ENCODE data around the gene CCDC9B. TPM values are rescaled to one million over a fixed set of nuclear protein-coding genes. Genes with fewer than 3 reads are reported as not detected.

Gene CCDC9B
- total RNA-seq, 1 donor from 2014 or later, result 9.8 TPM

- Histone ChIP-seq H3K27ac (ENCODE audit: low read depth, low read length) (no peak overlapping the region), H3K27me3 (ENCODE audit: insufficient read depth, low read length) (peaks cover 7% of the 10 kb centered on the region), H4K20me1 (ENCODE audit: insufficient read depth, low read length) (no peaks in the 10 kb centered on the region), H3K9me3 (ENCODE audit: insufficient read depth, low read depth, low read length) (no peaks in the 10 kb centered on the region), H2AFZ (ENCODE audit: low read depth, low read length) (no peak overlapping the region), H3K9ac (ENCODE audit: low read length) (no peak overlapping the region), H3K4me1 (ENCODE audit: insufficient read depth, low read length) (peaks cover 4% of the 10 kb centered on the region), H3K4me3 (ENCODE audit: insufficient read depth, low read depth, low read length) (no peak overlapping the region), H3K79me2 (ENCODE audit: insufficient read depth, low read length) (no peaks in the 10 kb centered on the region), H3K4me2 (ENCODE audit: low read length) (no peak overlapping the region), H3K36me3 (ENCODE audit: insufficient read depth, low read length) (no peaks in the 10 kb centered on the region)
- no peak overlapping the region for H3K27ac Mint-ChIP-seq (ENCODE audit: unreplicated experiment)
- TF ChIP-seq EZH2 (IDR thresholded peaks at IDR 0.05; ENCODE audit: insufficient read depth, low read length) (no peak), CTCF (IDR thresholded peaks at IDR 0.05; ENCODE audit: insufficient read depth, low read depth, low read length) (no peak)
- H3K9me3 Mint-ChIP-seq (ENCODE audit: unreplicated experiment), result peaks cover 6% of the 10 kb centered on the region
- no peak for FAIRE-seq
- no peak for DNase-seq (ENCODE audit: low read depth)
- H3K4me3 Mint-ChIP-seq (ENCODE audit: unreplicated experiment), result no peak overlapping the region
- H3K27me3 Mint-ChIP-seq (ENCODE audit: low read depth, unreplicated experiment), result peaks cover 61% of the 10 kb centered on the region
- no peaks in the 10 kb centered on the region for H3K4me1 Mint-ChIP-seq (ENCODE audit: low read depth, unreplicated experiment)
- no peaks in the 10 kb centered on the region for H3K36me3 Mint-ChIP-seq (ENCODE audit: low read depth, unreplicated experiment)
Measured at GRCh38 chr15:40365016-40365415, 24.3 kb upstream of the CCDC9B start.

GRCh38 chr15:40364251-40364650, 23.5 kb upstream of the CCDC9B start:
- no peak for FAIRE-seq
- peaks cover 6% of the 10 kb centered on the region for H3K9me3 Mint-ChIP-seq (ENCODE audit: unreplicated experiment)

More at GRCh38 chr15:40364251-40364650, 23.5 kb upstream of the CCDC9B start:
- H3K4me3 Mint-ChIP-seq (ENCODE audit: unreplicated experiment), result no peak overlapping the region
- no peaks in the 10 kb centered on the region for H3K79me2 ChIP-seq (ENCODE audit: insufficient read depth, low read length)
- H3K27me3 ChIP-seq (ENCODE audit: insufficient read depth, low read length), result peaks cover 7% of the 10 kb centered on the region
- H3K4me3 ChIP-seq (ENCODE audit: insufficient read depth, low read depth, low read length), result no peak overlapping the region
- H3K27ac ChIP-seq (ENCODE audit: low read depth, low read length), result no peak overlapping the region
- H2AFZ ChIP-seq (ENCODE audit: low read depth, low read length), result no peak overlapping the region
- no peaks in the 10 kb centered on the region for H3K4me1 Mint-ChIP-seq (ENCODE audit: low read depth, unreplicated experiment)
- no peaks in the 10 kb centered on the region for H3K36me3 ChIP-seq (ENCODE audit: insufficient read depth, low read length)
- no peak overlapping the region for H3K27ac Mint-ChIP-seq (ENCODE audit: unreplicated experiment)
- no peaks in the 10 kb centered on the region for H3K36me3 Mint-ChIP-seq (ENCODE audit: low read depth, unreplicated experiment)
- no peaks in the 10 kb centered on the region for H3K9me3 ChIP-seq (ENCODE audit: insufficient read depth, low read depth, low read length)
- H3K9ac ChIP-seq (ENCODE audit: low read length), result no peak overlapping the region
- TF ChIP-seq EZH2 (IDR thresholded peaks at IDR 0.05; ENCODE audit: insufficient read depth, low read length) (no peak), CTCF (IDR thresholded peaks at IDR 0.05; ENCODE audit: insufficient read depth, low read depth, low read length) (no peak)
- H3K4me2 ChIP-seq (ENCODE audit: low read length), result no peak overlapping the region
- DNase-seq (ENCODE audit: low read depth), result no peak
- peaks cover 63% of the 10 kb centered on the region for H3K27me3 Mint-ChIP-seq (ENCODE audit: low read depth, unreplicated experiment)
- H4K20me1 ChIP-seq (ENCODE audit: insufficient read depth, low read length), result no peaks in the 10 kb centered on the region
- peaks cover 4% of the 10 kb centered on the region for H3K4me1 ChIP-seq (ENCODE audit: insufficient read depth, low read length)

Measured in astrocyte (in vitro differentiated cells and primary cell).